ENCODE data around the gene LRFN2.

LRFN2 gene

DNA sequence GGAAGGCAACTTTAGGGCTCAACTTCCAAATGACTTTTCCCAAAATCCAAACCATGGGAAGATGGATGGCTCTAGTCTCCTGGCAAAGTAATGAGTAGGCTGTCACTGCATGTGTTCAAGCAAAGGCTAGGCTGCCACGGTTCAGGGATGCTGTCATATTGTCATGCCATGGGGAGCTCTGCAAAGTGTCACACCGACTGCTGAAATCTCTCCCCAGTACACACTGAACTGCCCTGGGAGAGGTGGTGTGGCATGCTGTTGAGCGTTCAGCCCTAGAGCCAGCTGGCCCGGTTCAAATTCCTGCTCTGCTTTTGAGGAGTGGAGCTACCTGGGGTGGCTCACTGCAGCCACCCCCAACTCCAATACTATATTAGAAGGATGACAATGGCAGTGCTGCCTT, 115.9 kb downstream of the LRFN2 start:
- no peak for FAIRE-seq

DNA sequence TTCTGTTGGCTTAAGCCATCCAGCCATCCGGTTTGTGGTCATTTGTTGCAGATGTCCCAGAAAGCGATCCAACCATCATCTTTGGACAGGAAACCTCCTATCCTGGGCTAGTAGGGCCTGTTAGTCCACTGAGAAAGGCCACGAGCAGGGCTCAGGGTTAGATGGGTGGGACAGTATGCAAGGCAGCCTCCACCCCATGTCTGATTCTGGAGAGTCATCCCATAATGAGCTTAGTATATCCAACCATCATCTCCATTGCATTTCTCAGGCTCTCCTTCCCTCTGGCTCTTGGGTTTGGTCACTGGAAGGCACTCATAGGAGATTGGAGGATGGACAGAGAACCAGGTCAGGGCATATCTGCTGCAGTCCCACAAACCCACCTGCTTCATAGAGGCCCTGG, 117.8 kb downstream of the LRFN2 start:
- no peak for FAIRE-seq

DNA sequence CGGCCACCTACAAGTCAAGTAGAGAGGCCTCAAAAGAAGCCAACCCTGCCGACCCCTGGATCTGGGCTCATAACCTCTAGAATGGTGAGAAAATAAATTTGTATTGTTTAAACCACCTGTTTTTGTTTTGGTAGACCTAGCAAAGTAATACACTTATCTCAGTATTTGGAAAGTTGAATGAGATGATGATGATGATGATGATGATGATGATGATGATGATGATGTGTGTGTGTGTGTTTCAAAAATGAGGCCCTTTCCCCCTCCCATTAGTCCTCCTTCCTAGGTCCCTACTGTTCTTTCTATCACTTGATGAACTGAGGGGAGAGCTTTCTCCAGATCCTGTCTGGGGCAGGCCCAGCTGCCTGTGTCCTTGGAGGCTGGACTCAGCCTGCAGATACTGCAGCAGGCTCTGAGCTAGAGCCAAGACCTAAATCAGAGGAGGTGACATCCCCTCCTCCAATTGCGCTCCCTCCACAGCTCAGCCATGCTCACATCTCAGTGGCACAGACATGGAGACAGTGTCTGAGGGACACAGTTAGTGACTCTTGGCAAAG, 120.1 kb downstream of the LRFN2 start:
- no peak for FAIRE-seq

DNA sequence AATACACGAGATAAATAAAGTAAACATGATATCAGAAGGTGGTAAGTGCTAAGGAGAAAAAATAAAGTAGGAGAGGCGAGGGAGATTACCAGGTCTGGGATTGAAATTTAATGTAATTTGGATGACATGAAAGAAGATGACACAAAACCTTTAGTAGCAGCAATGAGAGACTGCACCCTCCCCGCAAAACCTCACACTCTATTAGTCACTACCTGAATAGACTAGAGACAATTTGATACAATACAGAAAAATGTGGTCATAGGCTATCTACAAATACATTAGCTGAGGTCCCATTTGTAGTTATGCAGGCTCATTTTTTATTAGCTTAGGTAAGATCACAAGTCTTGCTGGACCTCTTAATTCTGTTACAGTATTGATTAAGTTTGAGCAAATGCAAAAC, 125.5 kb downstream of the LRFN2 start:
- FAIRE-seq, result no peak

DNA sequence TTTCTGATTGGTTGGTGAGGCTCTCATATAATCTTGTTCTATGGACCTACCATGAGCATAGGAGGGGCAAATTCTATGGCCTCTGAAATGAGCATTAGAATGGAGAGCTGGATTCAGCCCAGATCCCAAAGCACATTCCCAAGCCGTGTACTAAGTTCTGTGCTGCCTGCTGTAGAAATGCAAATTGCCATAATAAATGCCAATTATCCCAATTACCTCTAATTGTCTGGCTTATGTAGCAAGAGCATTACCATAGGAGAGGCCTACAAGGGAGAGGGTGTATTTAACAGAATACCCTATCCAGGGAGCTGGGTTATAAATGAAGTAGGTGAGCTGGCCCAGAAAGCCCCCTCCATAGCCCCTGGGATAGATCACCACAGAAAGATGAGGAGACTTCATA, 126.8 kb downstream of the LRFN2 start:
- FAIRE-seq, result no peak

DNA sequence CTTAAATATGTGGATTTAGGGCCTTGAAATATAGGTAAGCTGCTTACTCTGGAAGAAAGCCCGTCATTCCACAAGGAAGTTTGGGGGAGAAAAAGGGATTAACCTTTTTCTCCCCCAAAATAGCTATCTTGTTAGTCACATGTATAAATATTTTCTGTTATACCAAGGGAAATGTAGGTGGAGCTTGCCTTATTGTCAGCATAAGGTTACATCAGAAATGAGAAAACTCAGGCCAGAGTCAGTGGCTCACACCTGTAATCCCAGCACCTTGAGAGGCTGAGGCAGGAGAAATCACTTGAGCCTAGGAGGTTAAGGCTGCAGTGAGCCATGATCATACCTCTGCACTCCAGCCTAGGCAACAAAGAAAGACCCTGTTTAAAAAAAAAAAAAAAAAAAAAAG, 129.9 kb downstream of the LRFN2 start:
- no peak for FAIRE-seq

DNA sequence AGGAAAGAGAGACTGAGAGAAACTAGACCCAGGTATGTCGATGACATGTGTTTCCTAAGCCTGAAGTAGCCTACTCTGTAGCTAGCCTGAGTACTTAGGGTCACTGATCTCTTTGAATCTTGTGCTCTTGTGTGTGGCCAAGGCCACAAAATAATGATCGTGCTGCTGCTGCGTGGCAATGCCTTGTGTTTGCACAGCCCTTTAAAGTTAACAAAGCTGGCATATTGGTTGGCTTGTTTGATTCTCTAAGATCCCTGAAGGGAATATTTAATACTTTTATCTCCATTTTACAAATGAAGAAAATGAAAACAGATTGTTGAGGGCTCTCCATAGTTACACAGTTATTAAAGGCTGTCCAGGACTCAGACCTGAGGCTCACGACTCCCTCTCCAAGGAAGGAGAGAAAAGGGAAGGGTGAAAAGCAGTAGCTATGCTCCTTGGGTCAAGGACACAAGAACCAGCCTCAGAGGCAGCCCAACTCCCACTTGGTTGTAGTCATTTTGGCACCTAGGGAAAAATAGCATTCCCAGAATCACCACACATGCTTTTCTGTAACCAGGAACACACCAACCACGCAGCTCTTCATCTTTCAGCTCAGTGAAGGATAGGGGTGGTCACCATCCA, 130.7 kb downstream of the LRFN2 start:
- no peak for FAIRE-seq

DNA sequence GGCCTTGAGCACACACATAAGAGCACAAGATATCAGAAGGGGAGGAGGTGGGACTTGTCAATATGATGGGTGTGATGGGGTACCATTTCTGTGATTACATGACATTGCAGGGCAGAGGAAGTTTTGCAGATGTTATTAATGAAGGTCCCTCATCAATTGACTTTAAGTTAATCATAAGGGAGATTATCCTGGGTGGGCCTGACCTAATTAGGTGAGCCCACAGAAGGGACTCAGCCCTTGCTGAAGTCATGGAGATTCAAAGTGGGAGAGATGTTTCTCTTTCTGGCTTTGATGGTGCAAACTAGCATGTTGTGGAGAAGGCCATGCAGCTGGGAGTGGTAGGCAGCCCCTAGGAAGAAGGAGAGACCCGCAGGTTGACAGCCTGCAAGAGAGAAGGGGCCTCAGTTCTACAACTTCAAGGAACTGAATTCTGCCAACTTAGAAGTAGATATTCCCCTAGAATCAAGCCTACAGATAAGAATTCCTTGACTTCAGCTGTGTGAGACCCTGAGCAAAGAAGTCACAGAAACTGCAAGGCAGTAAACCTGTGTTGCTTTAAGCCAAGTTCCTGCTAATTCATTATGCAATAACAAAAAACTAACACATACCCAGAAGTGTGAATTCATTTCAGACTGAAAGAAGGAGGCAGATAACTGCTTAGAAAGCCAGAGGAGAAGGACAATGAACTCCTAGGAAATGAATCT, 131.3 kb downstream of the LRFN2 start:
- no peak for FAIRE-seq

DNA sequence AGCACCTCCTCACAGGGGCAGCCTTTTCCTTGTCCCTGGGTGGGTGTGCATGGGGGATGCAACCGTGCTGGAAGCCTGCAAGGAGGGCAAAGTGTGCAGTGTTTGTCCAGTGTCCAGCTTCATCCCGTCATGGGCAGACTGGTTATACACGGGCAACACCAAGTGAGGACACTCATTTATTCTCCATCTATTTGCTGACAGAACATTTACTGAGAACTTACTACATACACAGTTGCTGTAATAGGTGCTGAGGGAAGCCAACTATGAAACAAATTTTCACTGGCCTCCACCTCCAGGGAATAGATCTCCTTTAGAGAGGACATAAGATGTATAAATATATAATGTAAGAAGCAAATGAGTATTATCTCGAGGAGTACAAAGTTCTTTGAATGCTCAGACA, 136.7 kb downstream of the LRFN2 start:
- no peak for FAIRE-seq

DNA sequence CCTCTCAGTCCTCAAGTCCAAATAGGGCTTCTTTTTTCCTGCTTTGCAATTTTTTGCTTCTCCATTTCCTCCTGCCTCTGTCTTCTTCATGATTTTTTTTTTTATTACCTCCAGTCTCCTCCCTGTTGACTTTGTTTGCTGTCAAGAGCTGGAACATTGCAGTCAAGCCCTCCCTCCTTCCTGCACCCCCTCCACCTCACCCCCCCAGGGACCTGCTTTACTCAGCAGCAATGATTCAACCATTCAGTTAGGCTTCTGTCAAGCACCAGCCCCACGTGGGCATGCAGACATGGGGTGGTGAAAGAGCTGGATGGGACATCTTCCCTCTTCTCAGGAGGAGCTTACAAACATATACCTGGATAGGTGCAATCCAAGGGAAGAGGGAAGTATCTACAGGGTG, 142.4 kb downstream of the LRFN2 start:
- FAIRE-seq, result no peak

DNA sequence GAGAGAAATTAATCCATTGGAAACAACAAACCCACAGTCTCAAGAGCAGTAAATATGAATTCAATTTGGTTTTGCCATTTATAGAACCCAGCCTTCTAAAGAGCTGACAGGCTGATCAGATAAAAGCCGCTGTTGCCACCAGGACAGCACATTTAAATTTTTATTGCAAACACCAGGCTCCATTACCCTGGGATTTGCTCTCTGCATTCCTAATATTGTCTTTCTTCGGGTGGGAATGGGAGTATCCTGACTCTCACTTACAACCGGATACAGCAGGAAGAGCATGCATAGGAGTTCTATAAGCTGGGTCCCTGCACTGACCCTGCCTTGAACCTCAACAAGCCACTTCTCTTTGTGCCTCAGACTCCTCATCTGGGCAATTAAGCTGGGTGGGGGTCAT, 142.9 kb downstream of the LRFN2 start:
- FAIRE-seq, result no peak

DNA sequence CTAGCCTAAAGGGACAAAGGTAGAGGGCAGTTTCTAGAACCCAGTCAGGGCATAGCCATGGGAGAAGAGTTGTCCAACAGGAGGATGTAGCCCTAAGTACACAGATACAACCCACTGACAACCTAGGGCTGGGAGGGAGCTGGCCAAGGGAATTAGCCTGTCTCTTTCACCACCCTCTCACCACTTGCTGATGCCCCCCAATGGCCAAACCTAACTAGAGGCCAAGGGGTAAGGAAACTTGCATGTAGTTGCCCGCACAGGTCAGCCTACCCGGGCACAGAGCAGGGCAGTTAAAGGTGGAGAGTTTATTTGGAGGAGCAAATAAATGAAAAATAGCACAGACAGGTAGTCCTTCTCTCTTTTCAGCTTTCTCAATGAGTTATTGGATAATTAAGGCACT, 143.3 kb downstream of the LRFN2 start:
- no peak for FAIRE-seq

DNA sequence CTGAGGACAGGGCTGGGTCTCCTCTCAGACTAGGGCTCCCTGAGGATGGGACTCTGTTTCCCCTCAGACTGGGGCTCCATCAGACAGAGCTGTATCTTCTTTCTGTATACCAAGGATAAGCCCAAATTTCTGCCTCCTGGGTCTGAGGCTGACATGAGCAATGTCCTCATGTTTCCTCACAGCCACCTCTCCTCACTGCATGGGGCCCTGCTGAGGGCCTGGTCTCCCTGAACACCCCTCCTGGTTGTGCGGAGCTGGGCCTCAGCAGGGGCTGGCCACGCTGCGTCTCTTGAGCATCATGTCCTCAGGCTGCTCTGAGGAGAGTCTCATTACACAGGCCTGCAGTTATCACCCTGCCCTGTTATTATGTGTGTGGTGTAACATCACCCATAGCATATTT, 144.6 kb downstream of the LRFN2 start:
- no peak for FAIRE-seq

DNA sequence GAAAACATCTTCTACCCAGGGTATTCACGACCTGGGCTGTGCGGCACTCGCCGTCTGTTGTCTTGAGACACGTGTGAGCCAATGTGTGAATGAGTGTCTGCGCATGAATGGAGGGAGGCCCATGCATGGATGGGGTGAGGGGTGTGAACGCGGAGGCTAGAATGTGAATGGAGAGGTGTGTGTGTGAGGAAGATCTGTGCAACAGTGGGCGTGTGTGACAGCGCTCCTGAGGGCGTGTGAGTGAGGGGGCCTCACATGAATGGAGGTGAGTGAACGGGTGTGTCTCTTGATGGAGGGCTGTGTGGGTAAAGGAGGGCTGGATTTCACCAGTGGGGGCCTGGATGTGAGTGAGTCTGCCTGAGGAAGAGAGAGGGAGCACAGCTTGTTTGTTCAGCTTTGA, 146.0 kb downstream of the LRFN2 start:
- FAIRE-seq, result no peak

DNA sequence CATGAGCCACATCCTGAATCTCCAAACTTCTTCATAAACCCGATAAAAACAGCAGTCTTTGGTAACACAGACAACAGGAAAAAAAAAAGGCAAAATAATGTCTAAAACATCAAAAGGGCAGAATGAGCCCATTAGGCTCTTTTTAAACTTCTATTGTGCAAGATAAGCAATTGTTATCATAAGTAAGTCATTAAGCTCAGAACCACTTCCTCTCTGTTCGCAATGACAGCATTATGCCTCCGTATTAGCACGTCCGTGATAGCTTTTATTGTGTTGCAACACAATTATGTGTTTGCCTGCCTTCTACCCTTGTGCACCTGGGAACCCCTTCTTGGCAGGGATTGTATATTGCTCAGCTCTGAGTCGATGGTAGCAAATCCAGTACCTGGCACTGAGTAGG, 147.1 kb downstream of the LRFN2 start:
- no peak for FAIRE-seq

DNA sequence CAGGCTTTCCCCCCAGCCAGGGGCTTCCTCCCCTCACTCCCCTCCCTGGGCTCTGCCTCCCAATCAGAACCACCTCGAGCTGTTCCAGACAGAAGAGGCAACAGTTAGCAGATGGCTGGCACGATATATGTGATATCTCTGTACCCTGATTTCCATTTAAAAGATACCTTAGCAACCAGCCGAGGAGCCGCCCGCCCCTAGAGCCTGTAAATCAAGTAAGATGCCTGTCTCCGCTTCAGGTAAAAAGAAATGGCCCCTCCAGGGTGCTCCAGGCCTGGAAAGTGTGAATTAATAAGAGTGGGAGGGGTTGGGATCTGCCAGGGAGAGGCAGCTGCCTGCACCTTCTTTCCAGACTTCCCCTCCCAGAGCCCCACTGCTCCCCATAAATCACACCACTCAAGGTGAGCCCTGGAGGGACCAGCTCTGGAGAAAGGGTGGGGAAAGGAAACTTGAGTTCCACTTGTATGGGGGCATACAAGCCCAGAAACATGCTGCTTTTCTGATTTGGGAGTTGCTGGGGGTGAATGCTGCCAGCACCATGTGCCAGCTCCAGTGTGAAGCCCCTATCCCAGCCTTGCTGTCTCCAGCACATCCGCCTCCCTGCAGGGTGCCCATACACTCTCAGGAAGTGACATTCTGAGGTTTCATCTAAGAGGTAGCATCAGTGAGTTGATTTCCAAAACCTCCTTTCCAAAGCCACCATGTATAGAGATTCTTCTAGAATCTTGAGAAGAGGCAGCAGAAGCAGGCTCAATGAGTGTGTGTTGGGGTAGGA, 148.0 kb downstream of the LRFN2 start:
- FAIRE-seq, result no peak

DNA sequence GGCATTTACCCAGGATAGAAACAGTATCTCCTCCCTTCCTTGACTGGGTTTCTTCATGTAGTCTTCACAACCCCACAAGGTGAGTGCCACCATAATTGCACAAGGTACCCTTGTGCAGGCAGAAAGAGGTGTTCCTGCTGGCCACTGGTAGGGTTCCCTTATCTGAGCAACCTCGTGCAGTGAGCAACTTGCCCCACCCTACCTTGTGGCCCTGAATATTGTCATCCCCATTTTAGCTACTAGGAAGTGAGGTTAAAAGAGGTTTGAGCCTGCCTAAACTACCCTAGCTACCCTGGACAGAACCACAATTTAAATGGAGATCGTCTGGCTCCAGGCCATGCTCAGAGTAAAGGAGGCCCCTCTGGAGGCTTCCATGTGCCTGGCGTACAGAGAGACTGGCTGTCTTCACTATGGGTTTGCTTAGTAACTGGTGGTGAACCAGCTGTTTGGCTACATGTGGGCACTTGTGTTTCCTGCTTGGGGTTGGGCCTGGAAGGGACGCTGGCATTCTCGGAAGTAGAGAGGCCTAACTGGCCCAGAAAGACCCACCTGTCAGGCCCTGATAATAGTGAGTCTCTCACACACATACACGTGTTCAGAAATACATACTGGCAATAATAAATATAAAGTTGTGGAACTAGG, 148.8 kb downstream of the LRFN2 start:
- FAIRE-seq, result no peak

DNA sequence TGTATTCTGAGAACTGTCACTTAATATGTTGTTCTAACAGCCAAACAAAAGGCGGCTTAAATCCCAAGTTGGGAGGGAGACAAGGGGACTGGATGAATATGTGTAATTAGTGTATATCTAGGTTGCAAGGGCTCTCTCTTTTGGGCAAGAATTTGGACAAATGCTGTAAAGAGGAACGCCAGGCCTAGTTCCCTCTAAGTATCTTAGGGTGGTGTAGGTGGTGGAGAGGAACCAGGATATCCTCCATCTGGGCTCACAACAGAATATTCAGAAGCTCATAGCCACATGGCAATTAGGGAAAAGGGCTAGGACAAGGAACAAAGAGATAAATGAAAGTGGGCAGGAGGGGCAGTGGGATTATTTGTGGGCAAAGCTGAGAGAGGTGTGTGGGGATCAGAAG, 149.5 kb downstream of the LRFN2 start:
- FAIRE-seq, result no peak

DNA sequence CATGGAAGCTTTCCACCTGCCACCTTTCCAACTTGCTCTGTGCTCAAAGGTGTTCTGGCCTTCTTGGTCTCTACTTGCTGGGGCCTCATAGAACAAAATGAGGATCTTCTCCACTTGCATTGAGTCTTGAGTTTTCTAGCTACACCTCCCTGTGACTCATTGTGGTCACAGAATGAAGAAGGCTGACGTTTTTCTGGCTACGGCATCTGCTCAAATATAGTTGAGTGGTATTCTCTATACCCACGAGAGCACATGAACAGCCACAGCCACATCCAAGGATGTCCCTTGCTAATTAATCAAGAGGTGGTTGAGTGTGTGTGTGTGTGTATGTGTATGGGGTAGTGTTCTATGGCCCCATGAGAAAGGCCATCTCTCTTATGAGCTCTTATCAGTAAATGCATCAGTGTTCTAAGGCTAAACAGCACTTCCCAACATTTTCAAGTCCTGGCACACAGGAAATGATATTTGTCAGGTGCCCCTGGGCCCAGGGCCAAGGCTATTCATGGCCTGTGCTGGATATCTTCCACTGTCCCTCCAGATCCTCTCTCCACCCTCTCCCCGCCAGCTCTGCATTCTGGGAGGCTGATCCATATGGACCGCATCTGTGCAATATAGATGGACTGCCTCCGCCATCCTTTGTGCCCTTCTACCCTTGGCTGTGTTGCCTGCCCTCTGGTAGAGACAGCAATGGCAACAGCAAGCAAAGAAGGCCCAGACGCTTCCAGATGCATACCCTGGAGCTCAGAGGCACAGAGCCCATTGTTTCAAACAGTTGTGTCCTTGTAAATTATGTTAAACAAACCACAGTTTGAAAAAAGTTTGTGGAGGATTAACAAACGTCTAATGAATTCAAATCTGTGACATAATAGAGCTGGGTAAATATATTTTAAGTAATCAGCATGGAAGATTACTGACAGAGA, 150.2 kb downstream of the LRFN2 start:
- no peak for FAIRE-seq

DNA sequence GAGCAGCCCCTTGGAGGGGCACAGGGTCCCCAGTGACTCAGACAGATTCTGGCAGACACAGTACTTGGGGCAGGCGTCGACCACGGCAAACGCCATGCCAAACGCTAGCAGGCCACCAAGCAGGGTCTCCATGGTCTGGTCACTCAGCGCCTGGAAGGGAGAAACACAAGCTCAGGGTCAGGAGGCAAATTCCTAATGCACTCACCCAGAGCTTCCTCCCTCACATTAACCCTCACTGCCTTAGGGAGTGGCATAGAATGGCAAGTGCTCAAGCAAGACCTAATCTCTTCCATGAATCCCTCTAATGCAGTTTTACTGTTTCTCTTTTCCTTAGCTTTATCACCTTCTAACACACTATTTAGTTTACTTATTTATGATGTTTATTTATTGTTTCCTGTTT, 154.2 kb downstream of the LRFN2 start:
- no peak for FAIRE-seq

DNA sequence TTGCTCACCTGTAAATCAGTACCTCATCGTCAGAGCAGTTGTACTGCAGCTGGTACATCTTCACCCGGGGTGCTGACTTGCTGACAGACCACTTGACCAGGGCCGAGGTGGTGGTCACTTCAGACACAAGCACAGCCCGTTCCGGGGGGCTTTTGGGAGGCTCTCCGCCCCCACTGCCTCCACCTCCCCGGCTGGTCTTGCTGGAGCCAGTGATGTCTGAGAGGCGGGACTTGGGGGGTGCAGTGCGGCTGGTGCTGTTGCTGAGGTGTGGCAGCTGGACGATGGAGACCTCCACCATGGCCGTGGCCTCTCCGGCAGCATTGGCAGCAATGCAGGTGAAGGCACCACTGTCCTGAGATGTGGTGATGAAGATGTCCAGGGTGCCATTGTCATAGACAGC, 155.5 kb downstream of the LRFN2 start:
- FAIRE-seq, result no peak

DNA sequence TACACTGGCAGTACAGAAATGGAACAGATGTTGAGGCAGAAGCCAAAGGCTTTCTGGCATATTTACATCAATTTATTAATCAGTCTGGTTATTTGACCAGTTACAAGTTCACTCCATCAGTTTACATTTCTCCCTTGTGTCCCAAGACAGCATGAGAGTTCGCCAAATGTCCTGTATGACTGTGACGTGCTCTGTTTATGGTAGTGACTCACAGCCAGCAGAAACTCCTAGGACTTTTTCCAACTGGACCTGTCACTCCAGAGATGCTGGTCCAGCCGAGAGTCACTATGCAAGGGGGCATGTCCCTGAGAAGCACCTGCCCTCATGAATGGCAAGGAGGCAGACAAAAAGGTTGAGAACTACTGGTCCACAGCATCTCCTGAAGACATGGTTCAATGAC, 160.0 kb downstream of the LRFN2 start:
- no peak for FAIRE-seq

Measured in G401.6 (cell line).